Fibroblast of mammary gland (primary cell): ENCODE data around the gene TIMM29.
"Not testable (repeated sequence)": the region's sequence is repeated elsewhere in the genome, so short reads cannot be mapped to it uniquely, and the experiment has no call there.

Experiments
- DNase-seq: peaks from one replicate; pipeline ENCODE4 v3.0.0-alpha.2; 2010; ENCODE audit warnings: low read depth
- H3K4me3 ChIP-seq: 2 replicates; pipeline ENCODE4 v1.5.1; 2011; ENCODE audit warnings: low read depth, mild to moderate bottlenecking, low read length, moderate library complexity; ENCODE audit not compliant: control insufficient read depth
- CTCF ChIP-seq: conservative IDR thresholded peaks from 2 replicates; pipeline ENCODE4 v1.5.1; 2011; ENCODE audit warnings: low read depth, low read length, inconsistent platforms; ENCODE audit not compliant: control insufficient read depth, insufficient read depth

The TIMM29 gene

GRCh38 chr19:10924597-10924996, 4.0 kb upstream of the TIMM29 start:
- H3K4me3 ChIP-seq = no peak overlapping the region
- no peak for TF ChIP-seq CTCF
- DNase-seq = no peak

- no peak for TF ChIP-seq CTCF
- peak; percentile 15 for DNase-seq
These were observed 665 bp upstream of the TIMM29 start for GRCh38 chr19:10927730-10928562.

GRCh38 chr19:10929402-10929794, 787 bp downstream of the TIMM29 start:
- DNase-seq = no peak
- H3K4me3 ChIP-seq = peak overlapping the region; percentile 80
- TF ChIP-seq CTCF = no peak

More at GRCh38 chr19:10927730-10928562, 665 bp upstream of the TIMM29 start:
- H3K4me3 ChIP-seq = peak overlapping the region; percentile 80

- no peak for DNase-seq
- TF ChIP-seq CTCF = no peak
These were observed 6.9 kb downstream of the TIMM29 start for GRCh38 chr19:10935371-10936059.

GRCh38 chr19:10936661-10937084, 8.1 kb downstream of the TIMM29 start:
- H3K4me3 ChIP-seq = no peak overlapping the region
- DNase-seq = peak; percentile 83
- peak; percentile 67 for TF ChIP-seq CTCF

More at GRCh38 chr19:10935371-10936059, 6.9 kb downstream of the TIMM29 start:
- H3K4me3 ChIP-seq = no peak overlapping the region

GRCh38 chr19:10941649-10942048, 13.0 kb downstream of the TIMM29 start:
- not testable (repeated sequence) for DNase-seq, H3K4me3 ChIP-seq

GRCh38 chr19:10943412-10943811, 14.8 kb downstream of the TIMM29 start:
- not testable (repeated sequence) for H3K4me3 ChIP-seq, DNase-seq

GRCh38 chr19:10945264-10945663, 16.7 kb downstream of the TIMM29 start:
- no peak for TF ChIP-seq CTCF
- no peak overlapping the region for H3K4me3 ChIP-seq
- no peak for DNase-seq
